A549 treated with ZK216348 at 1 μM for 4 hours (cell line): Measurements from ENCODE around the gene ACKR1. TPM values are rescaled to one million over a fixed set of nuclear protein-coding genes. Genes with fewer than 3 reads are reported as not detected.

ENCODE experiments used
- total RNA-seq: library from RNA; stranded (reverse); fragments of 200-300 nt; extraction: Qiagen RNA extraction; gene quantifications from 5 replicates; pipeline ENCODE4 v1.2.3, GENCODE V29; 2022; ENCODE audit warnings: low read depth

ACKR1 gene, protein sequence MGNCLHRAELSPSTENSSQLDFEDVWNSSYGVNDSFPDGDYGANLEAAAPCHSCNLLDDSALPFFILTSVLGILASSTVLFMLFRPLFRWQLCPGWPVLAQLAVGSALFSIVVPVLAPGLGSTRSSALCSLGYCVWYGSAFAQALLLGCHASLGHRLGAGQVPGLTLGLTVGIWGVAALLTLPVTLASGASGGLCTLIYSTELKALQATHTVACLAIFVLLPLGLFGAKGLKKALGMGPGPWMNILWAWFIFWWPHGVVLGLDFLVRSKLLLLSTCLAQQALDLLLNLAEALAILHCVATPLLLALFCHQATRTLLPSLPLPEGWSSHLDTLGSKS
- not detected in 5 replicates for total RNA-seq

DNA sequence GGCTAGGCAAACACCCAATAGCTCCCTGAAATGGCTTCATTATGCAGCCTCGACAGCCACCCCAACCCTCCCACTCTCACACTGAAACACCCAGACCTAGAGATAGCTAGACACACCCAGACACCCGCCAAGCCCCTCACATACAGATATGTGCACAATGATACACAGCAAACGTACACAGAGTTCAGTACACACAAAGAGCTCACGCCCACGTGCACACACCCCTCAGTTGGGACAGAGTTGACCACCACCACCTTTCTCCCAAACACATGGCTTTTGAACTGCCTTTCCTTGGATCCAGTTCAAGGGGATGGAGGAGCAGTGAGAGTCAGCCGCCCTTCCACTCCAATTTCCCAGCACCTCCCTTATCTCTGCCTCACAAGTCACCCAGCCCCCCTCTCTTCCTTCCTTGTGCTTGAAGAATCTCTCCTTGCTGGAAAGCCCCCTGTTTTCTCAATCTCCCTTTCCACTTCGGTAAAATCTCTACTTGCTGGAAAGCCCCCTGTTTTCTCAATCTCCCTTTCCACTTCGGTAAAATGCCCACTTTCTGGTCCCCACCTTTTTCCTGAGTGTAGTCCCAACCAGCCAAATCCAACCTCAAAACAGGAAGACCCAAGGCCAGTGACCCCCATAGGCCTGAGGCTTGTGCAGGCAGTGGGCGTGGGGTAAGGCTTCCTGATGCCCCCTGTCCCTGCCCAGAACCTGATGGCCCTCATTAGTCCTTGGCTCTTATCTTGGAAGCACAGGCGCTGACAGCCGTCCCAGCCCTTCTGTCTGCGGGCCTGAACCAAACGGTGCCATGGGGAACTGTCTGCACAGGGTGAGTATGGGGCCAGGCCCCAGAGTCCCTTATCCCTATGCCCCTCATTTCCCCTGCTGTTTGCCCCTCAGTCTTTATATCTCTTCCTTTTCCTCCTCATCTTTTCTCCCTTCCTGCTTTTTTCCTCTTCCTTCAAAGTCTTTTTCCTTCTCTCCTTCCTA lies at the start of gene ACKR1:
ACKR1 (plus strand) TSS at position 715 of the 981 bp plus-strand sequence; CDS start at position 800, 85 bp downstream.

DNA sequence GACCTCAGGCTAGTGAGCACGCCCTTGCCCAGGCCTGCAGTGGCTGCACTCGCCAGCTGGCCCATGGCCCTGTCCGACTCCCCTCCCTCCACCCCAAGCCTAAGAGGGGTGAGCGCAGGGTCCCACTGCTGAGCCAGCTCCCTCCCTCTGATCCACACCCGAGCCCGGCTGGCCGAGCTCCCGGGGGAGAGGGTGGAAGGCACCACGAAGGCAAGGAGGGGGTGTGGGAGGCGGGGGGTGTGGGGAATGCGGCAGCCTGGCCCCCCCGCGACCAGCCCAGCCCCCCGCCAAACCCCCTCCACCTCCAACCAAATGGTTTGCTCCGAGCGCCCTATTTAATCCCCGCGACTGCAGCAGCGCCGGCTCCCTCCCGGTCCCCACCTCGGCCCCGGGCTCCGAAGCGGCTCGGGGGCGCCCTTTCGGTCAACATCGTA lies 33.4 kb upstream of the ACKR1 start, which contains the start of gene CADM3:
CADM3 (plus strand) TSS at position 362 of the 434 bp plus-strand sequence. CDS start 151 bp downstream, outside the sequence.

Other genes with a start within 250 kb of the ACKR1 start
- gene IFI16, start 195.0 kb upstream of the ACKR1 start, total RNA-seq, result 2.2 to 5.4 TPM (median 4.5 TPM) in 5 replicates
- not detected in 5 replicates for gene AIM2, start 128.1 kb upstream of the ACKR1 start, total RNA-seq
- 0.09 to 0.26 TPM (median 0.12 TPM) in 5 replicates for gene CADM3, start 33.3 kb upstream of the ACKR1 start, total RNA-seq
- not detected in 5 replicates for gene FCER1A, start 97.5 kb downstream of the ACKR1 start, total RNA-seq
- gene OR10J4, start 227.3 kb downstream of the ACKR1 start, total RNA-seq, result not detected in 5 replicates
- not detected in 5 replicates for gene OR10J1, start 234.8 kb downstream of the ACKR1 start, total RNA-seq